22Rv1 (cell line): Measurements from ENCODE around the gene EFCAB7.

Source experiments
- H3K27ac ChIP-seq: fragments of 450-650 bp; 2 replicates; pipeline ENCODE4 v1.5.1; 2017
- CTCF ChIP-seq: fragments of 450-650 bp; IDR thresholded peaks from 2 replicates; pipeline ENCODE4 v1.5.1; 2017; ENCODE audit warnings: mild to moderate bottlenecking
- ZFX ChIP-seq: fragments of 450-650 bp; IDR thresholded peaks from 2 replicates; pipeline ENCODE4 v1.6.1; 2017; ENCODE audit warnings: antibody characterized with exemption, borderline replicate concordance

The EFCAB7 gene

DNA sequence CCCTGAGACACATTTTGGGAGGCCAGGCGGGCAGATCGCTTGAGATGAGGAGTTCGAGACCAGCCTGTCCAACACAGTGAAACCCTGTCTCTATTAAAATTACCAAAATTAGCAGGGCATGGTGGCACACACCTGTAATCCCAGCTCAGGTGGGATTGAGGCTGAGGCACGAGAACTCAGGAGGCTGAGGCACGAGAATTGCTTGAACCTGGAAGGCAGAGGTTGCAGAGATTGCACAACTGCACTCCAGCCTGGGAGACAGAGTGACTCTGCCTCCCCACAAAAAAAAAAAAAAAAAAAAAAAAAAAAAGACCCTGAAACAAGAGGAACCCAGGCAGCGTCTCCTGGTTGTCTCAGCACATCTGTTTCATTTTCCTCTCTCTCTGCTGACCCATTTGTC lies 94.1 kb downstream of the EFCAB7 start:
- no peak overlapping the region for H3K27ac ChIP-seq
- TF ChIP-seq ZFX, result no peak
- TF ChIP-seq CTCF, result no peak

- TF ChIP-seq CTCF (no peak), ZFX (no peak)
- no peak overlapping the region for H3K27ac ChIP-seq
These were observed 94.7 kb downstream of the EFCAB7 start for GRCh38 chr1:63618011-63618410.

- H3K27ac ChIP-seq, result no peak overlapping the region
- TF ChIP-seq ZFX (no peak), CTCF (no peak)
These were observed 96.2 kb downstream of the EFCAB7 start for GRCh38 chr1:63619558-63619957.

DNA sequence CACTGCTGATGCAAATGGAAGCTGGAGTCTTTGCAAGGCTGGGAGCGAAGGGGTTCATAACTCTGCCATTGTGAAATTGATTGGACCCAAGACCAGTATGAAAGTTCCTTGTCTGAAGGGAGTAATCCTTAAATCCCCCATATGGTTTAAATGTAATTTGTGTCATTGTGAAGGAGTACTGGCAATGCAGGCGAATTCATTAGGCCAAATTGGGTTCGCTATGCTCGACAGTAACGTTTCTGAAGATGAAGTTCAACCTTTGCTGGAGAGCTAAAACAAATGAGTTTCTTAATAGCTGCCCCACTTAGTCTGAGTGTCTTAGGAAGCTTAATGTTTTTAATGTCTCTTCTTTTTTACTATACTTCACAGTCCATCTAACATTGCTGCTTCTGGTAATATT lies 97.3 kb downstream of the EFCAB7 start:
- H3K27ac ChIP-seq, result no peak overlapping the region

GRCh38 chr1:63621075-63621474 lies 97.8 kb downstream of the EFCAB7 start:
- H3K27ac ChIP-seq, result no peak overlapping the region
- TF ChIP-seq ZFX (no peak), CTCF (no peak)

More for the DNA sequence above, 97.3 kb downstream of the EFCAB7 start:
- TF ChIP-seq CTCF, result no peak
- no peak for TF ChIP-seq ZFX

GRCh38 chr1:63621698-63622097 lies 98.4 kb downstream of the EFCAB7 start:
- TF ChIP-seq ZFX (no peak), CTCF (no peak)
- no peak overlapping the region for H3K27ac ChIP-seq
